HG02798 (cell line): ENCODE measurements around the gene SRSF8.

Experiments used
- ATAC-seq: cut with Tn5 transposase; IDR thresholded peaks from one replicate; pipeline ENCODE4 v1.9.1; 2021; ENCODE audit warnings: mild to moderate bottlenecking; ENCODE audit not compliant: unreplicated experiment, poor library complexity

The SRSF8 gene

GRCh38 chr11:95067039-95067840, 521 bp downstream of the SRSF8 start:
- ATAC-seq, result peak; percentile 72

GRCh38 chr11:95067841-95068219, 1.1 kb downstream of the SRSF8 start:
- no peak for ATAC-seq

GRCh38 chr11:95068549-95068948, 1.8 kb downstream of the SRSF8 start:
- peak; percentile 68 for ATAC-seq

- ATAC-seq, result no peak
These were observed 3.8 kb downstream of the SRSF8 start for GRCh38 chr11:95070471-95070870.

- ATAC-seq, result no peak
These were observed 6.2 kb downstream of the SRSF8 start for GRCh38 chr11:95072948-95073347.

- no peak for ATAC-seq
These were observed 8.3 kb downstream of the SRSF8 start for GRCh38 chr11:95074792-95075563.

GRCh38 chr11:95076416-95076815, 9.7 kb downstream of the SRSF8 start:
- ATAC-seq, result peak; percentile 61

- no peak for ATAC-seq
These were observed 10.3 kb downstream of the SRSF8 start for GRCh38 chr11:95076981-95077380.

GRCh38 chr11:95078526-95078925, 11.8 kb downstream of the SRSF8 start:
- no peak for ATAC-seq

- ATAC-seq, result no peak
These were observed 14.3 kb downstream of the SRSF8 start for GRCh38 chr11:95081010-95081409.

- no peak for ATAC-seq
These were observed 14.7 kb downstream of the SRSF8 start for GRCh38 chr11:95081412-95081811.

GRCh38 chr11:95082576-95083001, 15.9 kb downstream of the SRSF8 start:
- no peak for ATAC-seq

GRCh38 chr11:95084509-95084908, 17.8 kb downstream of the SRSF8 start:
- ATAC-seq, result peak; percentile 46

- no peak for ATAC-seq
These were observed 18.5 kb downstream of the SRSF8 start for GRCh38 chr11:95085117-95085816.

GRCh38 chr11:95086151-95086550, 19.4 kb downstream of the SRSF8 start:
- no peak for ATAC-seq

- ATAC-seq, result no peak
These were observed 20.3 kb downstream of the SRSF8 start for GRCh38 chr11:95086836-95087570.

- ATAC-seq, result peak; percentile 51
These were observed 22.4 kb downstream of the SRSF8 start for GRCh38 chr11:95088946-95089619.

- peak; percentile 90 for ATAC-seq
These were observed 23.2 kb downstream of the SRSF8 start, which contains the start of gene ENDOD1 for GRCh38 chr11:95089620-95090542. TSS of gene ENDOD1 (plus strand) at chr11:95089846. CDS start at chr11:95089928, 82 bp downstream.
